ENCODE results near the gene CPLX3. TPM values are rescaled to one million over a fixed set of nuclear protein-coding genes. Genes with fewer than 3 reads are reported as not detected.
A peak's percentile ranks its signal among the peaks of the same experiment; 100 is the strongest.

CPLX3 gene
- total RNA-seq, 6 donors from 2014 or later = not detected

DNA sequence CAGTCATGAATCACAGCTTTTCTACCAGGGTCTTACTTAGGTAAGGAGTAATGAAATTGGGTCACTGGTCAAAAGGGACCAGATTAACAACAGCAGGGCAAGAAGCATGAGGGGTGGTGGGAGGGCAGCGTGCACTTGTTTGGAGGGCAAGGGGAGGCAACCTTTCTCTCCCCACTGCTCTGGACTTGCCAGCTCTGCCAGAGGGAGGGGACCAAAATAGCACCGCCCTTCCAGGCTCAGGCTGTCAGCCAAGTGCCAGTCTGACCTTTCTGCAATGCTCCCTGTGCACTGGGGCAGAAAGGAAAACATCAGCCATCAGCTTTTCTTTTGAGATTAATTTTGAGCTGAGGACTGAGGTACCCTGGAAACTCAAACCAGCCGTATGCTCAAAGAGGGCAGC lies 21.0 kb downstream of the CPLX3 start:
- 79 to 94% methylated on average over 3 of the region's 3 CpGs for WGBS, 2 donors
- no peak for DNase-seq
- H3K36me3 ChIP-seq = peaks cover 34 to 76% (median 70%) of the 10 kb centered on the region in 4 donors

DNA sequence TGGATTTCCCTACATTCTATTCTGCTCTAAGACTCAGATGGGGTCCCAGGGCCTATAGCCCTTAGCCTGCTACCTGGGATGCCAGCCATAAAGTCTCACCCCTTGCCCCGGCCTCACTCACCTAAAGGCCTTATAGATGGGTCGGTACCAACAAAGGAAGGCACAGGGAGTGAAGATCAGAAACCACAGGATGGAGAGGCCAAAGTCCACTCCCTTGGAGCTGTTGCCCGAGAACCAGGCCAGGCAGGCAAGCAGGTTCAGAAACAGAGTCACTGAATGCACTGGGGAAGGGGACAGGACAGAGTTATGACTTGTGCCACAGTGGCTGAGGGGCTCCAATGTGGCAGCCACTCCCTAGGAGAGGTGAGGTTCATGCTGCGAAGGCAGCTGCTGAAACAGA lies 24.0 kb downstream of the CPLX3 start:
- H3K36me3 ChIP-seq = peaks cover 46 to 93% (median 83%) of the 10 kb centered on the region in 4 donors
- no peaks in the 10 kb centered on the region for H3K4me1 ChIP-seq
- TF ChIP-seq POLR2AphosphoS5 (IDR thresholded peaks at IDR 0.05) (no peak), EP300 (IDR thresholded peaks at IDR 0.05) (no peak), POLR2A (IDR thresholded peaks at IDR 0.05) (no peak)
- TF ChIP-seq, protein P1, sequence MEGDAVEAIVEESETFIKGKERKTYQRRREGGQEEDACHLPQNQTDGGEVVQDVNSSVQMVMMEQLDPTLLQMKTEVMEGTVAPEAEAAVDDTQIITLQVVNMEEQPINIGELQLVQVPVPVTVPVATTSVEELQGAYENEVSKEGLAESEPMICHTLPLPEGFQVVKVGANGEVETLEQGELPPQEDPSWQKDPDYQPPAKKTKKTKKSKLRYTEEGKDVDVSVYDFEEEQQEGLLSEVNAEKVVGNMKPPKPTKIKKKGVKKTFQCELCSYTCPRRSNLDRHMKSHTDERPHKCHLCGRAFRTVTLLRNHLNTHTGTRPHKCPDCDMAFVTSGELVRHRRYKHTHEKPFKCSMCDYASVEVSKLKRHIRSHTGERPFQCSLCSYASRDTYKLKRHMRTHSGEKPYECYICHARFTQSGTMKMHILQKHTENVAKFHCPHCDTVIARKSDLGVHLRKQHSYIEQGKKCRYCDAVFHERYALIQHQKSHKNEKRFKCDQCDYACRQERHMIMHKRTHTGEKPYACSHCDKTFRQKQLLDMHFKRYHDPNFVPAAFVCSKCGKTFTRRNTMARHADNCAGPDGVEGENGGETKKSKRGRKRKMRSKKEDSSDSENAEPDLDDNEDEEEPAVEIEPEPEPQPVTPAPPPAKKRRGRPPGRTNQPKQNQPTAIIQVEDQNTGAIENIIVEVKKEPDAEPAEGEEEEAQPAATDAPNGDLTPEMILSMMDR (IDR thresholded peaks at IDR 0.05) = no peak
- no peak overlapping the region for H3K4me3 ChIP-seq
- no peak overlapping the region for H3K27ac ChIP-seq
- H3K9me3 ChIP-seq = no peaks in the 10 kb centered on the region
- no peaks in the 10 kb centered on the region for H3K27me3 ChIP-seq
- WGBS, 2 donors = 90 to 96% methylated on average over 4 of the region's 4 CpGs
- DNase-seq (no peak), ATAC-seq (ENCODE audit: low FRiP score in 2 of 2) (no peak)

More for the DNA sequence above, 21.0 kb downstream of the CPLX3 start:
- no peak overlapping the region for H3K27ac ChIP-seq
- no peak for ATAC-seq (ENCODE audit: low FRiP score in 2 of 2)
- H3K27me3 ChIP-seq = no peaks in the 10 kb centered on the region
- TF ChIP-seq POLR2A (IDR thresholded peaks at IDR 0.05) (no peak), POLR2AphosphoS5 (IDR thresholded peaks at IDR 0.05) (no peak)
- H3K4me1 ChIP-seq = peaks cover 6 to 20% (median 10%) of the 10 kb centered on the region in 4 donors
- H3K4me3 ChIP-seq = no peak overlapping the region
- no peaks in the 10 kb centered on the region for H3K9me3 ChIP-seq

GRCh38 chr15:74851960-74852359 lies 25.5 kb downstream of the CPLX3 start:
- peaks cover under 1 to 4% (median 1%) of the 10 kb centered on the region in 4 donors for H3K4me1 ChIP-seq
- no peaks in the 10 kb centered on the region for H3K27me3 ChIP-seq
- H3K36me3 ChIP-seq = peaks cover 42 to 78% (median 74%) of the 10 kb centered on the region in 4 donors
- ATAC-seq (ENCODE audit: low FRiP score in 2 of 2) (no peak), DNase-seq (no peak)
- no peak overlapping the region for H3K4me3 ChIP-seq
- H3K9me3 ChIP-seq = no peaks in the 10 kb centered on the region
- TF ChIP-seq EP300 (IDR thresholded peaks at IDR 0.05) (no peak), POLR2A (IDR thresholded peaks at IDR 0.05) (no peak)
- TF ChIP-seq, protein P1 (IDR thresholded peaks at IDR 0.05) = no peak
- WGBS, 2 donors = 95% methylated on average over 7 of the region's 7 CpGs
- no peak overlapping the region for H3K27ac ChIP-seq

DNA sequence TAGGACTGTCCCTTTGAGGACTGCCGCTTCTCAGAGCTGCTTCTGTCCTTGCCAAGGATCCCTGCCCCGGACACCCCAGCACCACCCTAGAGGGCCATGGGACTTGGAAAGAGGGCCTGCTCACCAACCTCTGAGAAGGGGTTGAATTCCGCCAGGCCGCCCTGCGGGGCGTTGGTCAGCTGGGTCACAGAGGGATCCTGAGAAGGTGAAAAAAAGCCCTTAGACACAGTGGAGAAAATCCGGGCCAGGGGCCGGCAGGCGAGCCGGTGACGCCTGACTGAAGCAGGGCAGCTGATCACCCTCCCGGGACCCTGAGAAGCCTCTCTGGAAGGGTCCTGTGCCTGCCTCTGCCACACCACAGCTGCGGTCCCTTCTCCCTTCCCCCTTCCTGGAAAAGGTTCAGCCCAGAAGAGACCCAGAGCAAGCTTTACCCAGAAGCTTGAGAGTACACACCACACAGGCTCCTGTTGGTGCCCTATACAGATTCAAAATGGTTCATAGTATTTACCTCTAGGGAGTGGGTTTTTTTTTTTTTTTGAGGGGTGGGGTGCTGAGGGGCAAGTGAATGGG lies 28.1 kb downstream of the CPLX3 start:
- H3K36me3 ChIP-seq = peaks cover 30 to 61% (median 48%) of the 10 kb centered on the region in 4 donors
- DNase-seq = peak in 1 of 2 donors; percentile 66
- no peak for TF ChIP-seq POLR2AphosphoS5 (IDR thresholded peaks at IDR 0.05)
- no peak for TF ChIP-seq POLR2A (IDR thresholded peaks at IDR 0.05)
- TF ChIP-seq, protein P1 (IDR thresholded peaks at IDR 0.05) = no peak
- no peak for TF ChIP-seq EP300 (IDR thresholded peaks at IDR 0.05)
- no peaks in the 10 kb centered on the region for H3K27me3 ChIP-seq
- WGBS, 2 donors = 94 to 98% methylated on average over 9 to 13 of the region's 13 CpGs
- H3K4me3 ChIP-seq = no peak overlapping the region
- ATAC-seq (ENCODE audit: low FRiP score in 2 of 2) = no peak
- no peak overlapping the region for H3K27ac ChIP-seq
- H3K9me3 ChIP-seq = no peaks in the 10 kb centered on the region
- peaks cover 18 to 26% (median 23%) of the 10 kb centered on the region in 4 donors for H3K4me1 ChIP-seq

DNA sequence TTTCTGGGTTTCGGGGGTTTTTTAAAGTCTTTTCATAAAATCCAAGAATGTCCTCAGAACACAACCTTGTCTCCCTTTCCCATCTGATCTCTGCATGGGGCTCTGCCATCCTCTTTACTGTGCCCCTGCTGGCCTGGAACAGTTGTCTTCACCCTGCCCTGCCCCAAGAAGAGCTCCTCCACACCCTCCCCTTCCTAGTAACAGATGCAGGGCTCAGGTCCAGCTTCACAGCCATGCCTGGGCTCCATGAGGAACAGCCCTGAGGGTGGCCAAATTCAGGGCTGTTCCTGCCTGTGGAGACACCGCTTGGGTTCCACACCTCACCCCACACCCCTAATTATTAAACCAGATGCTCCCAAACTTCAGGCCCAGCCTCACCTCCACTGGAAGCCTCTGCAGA lies 29.4 kb downstream of the CPLX3 start:
- WGBS, 2 donors = 75 to 100% methylated on average over 2 of the region's 2 CpGs

More for the DNA sequence above, 29.4 kb downstream of the CPLX3 start:
- Histone ChIP-seq H3K36me3 (peaks cover 30 to 48% (median 35%) of the 10 kb centered on the region in 4 donors), H3K27me3 (no peaks in the 10 kb centered on the region), H3K27ac (no peak overlapping the region), H3K9me3 (no peaks in the 10 kb centered on the region), H3K4me3 (no peak overlapping the region), H3K4me1 (peaks cover 21 to 34% (median 26%) of the 10 kb centered on the region in 4 donors)
- DNase-seq (no peak), ATAC-seq (ENCODE audit: low FRiP score in 2 of 2) (no peak)
- TF ChIP-seq EP300 (IDR thresholded peaks at IDR 0.05) (no peak), POLR2A (IDR thresholded peaks at IDR 0.05) (no peak), POLR2AphosphoS5 (IDR thresholded peaks at IDR 0.05) (no peak)
- TF ChIP-seq, protein P1 (IDR thresholded peaks at IDR 0.05) = no peak

Data from upper lobe of left lung (tissue), 6 donors.